GM21515 (cell line): ENCODE measurements around the gene HOXB8.

Experiments used
- ATAC-seq: cut with Tn5 transposase; IDR thresholded peaks from one replicate; pipeline ENCODE4 v1.9.1; 2021; ENCODE audit not compliant: unreplicated experiment

HOXB8 gene

DNA sequence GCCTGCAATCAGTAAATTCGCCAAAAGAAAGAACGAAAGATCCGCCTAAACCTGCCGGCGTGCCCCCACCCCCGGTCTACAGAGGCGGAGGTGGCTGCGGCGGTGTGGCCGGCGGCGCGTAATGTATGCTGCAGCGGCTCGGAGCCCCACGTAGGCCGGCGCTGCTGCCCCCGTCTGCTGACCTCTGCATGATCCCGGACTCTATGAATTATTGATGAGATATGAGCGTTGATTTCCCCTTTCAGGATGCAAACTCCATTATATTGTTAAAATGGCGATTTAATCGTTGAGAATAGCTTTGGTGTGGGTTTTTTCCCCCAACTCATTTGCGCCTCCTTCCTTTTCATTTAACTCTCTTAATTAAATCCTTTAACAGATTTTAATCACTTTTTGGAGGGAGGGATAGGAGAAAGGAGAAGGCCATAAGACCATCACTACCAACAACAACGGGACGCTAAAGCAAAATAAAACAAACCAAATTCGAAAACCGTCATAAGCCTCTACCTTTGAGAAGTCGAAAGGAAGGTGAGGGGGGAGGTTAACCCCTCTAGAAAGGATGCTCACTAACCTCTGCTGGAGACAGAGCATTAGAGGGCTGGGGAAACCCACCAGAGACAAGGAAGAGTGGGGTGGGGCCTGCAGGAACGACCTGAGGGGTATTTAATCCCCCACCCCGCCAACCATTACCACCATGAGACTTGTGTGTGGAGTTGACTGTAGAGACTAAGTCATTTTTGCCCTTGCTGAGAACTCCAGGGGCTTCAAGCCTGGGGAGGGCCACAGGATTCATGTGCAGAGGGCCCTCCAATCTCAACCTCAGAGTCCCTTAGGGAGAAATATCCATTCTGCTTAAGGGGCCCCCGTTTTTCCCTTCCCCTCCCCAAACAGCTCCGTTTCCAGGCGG is 28.5 kb downstream of the HOXB8 start:
- no peak for ATAC-seq

DNA sequence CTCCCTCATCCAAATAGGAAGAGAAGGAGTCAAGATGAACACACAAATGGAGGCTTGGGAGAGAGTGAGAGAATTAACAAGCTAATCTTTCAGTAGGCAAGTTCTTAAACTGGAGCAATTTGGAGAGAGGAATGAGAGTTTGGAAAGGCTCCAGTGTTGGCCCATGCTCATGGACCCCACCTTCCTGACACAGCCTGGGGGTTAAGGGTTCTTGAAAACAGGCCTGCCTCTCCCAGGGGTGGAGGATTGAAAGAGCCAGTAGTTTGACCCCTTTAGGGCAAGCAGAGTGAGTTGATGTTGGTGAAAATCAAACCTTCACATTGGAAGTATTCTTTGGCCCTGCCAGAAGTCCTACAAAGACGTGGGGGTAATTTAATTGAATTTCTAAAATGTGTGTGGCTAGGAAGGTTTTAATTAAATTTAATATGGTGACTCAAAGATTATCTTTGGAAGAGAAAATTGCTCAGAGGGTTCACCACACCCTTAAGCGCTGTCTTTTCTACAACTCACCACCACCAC is 30.8 kb downstream of the HOXB8 start:
- no peak for ATAC-seq

DNA sequence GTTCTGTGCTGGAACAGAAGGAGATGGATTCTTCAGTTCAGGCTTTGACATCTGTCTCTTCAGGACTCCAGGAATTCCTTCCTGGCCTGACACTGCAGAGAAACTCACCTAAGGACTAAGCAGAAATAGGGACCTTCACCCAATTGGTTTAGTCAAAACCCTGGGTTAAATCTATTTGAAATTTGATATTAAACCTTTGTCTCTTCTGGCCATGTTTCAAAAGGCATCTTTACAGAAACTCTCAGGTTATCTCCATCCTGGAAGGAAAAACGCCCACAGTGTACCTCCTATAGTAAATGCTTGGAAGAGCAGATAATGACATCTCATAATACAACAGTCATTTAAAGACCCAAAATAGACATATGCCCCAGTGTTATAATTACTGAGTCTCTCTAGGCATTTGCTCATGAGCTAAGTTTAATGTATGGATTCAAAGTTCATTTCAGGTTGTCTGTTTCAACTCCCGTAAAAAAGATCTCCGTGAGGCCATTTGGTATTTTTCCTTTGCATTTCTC is 31.3 kb downstream of the HOXB8 start:
- ATAC-seq, result no peak

DNA sequence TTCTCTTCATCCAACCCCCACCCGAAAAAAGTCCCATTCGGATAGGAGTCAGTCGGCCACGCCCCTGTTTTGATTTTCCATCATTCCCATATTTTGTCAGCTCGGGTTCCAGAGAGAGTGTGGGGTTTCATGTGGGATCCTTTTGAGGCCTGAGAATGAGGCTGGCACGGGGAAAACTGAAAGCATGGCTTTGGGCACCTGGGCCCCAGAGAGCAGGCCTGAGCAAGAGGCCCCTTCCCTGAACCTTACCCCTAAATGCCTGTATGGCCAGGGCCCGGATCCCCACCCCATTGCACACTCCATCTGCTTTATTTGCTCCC is 32.4 kb downstream of the HOXB8 start:
- no peak for ATAC-seq

DNA sequence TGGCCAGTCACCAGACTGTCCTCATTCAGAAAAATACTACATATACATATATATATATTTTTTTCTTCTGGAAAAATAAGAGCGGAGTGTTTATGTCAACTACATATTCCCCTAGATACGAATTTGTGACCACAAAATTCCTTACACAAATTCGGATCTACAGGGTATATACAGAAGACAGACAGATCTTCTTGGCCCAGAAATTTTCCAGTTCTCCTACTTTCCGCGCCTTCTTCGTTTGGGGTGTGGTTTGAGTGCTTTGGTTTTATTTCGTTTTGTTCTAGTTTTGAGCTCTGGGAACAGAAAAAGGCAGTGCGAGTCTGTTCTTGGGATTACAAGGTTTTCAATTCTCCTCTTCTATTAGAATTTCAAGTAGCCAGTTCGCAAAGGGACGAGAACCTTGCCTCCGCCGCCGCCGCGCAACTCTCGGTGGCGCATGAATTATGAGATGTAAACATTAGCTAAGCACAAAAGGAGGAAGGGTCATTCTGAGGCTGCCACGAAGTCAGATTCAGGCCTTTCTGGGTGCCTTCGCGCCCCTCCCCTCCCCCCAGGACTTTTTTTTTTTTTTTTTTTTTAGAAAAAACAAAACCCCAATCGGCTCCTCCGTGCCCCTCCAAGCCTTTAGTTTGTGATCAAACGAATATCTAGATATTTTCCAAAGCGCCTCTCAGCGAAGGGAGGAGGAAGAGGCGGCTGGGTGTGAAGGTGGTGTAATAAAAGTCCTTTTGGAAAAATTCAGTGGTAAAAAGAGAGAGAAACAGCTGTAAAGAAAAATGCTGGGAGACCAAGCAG is 35.1 kb downstream of the HOXB8 start:
- no peak for ATAC-seq

DNA sequence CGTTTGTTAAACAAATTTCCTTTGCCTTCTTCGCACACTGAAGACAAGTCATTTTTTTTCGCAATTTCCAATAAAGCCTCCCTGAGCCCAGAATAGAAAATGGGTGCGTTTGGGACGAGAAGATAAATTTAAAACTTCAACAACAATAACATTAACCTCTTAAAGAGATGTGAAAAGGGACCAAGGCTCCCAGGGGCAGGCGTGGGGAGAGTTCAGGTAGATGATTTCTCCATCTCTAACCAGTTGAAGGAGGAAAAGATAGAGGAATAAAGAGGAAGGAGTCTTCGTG is 35.7 kb downstream of the HOXB8 start:
- no peak for ATAC-seq

DNA sequence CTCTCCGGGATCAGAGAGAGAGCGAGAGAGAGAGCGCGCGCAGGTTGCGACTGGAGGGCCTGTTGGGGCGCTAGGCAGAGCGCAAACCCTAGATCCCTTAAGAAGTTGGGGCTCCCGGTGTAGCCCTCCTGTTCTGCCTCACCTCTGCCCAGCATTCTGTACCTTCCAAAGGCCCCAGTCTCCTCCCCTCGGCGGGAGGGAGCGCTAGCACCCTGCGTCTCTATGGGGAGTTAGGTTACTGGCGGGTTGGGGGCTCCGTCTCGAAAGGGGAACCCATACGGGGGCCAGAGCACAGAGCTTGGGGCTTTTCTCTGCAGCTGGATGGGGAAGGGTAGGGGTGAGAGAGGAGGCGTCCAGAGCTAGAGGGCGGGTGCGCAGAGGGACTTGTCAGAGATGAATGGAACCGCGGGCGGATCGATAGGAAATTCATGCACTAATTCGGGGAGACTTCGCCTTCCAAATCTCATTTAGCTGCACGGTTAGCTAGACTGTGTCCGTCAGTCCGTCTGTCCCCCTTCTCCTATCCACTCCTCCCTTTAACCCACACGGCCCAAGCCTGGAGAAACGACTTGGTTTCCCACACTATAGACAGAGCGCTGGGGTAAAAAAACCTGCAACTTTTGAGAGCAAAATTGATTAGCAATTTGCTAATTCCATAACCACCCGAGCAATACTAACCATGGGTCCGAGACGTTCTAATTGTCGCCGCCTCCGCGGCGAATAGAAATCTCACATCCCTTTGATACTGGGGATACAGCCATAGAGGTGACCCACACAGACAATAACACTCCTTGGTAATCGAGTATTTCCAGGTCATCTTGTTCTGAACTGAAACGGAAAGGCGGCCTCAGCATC is 36.2 kb downstream of the HOXB8 start:
- ATAC-seq, result no peak

DNA sequence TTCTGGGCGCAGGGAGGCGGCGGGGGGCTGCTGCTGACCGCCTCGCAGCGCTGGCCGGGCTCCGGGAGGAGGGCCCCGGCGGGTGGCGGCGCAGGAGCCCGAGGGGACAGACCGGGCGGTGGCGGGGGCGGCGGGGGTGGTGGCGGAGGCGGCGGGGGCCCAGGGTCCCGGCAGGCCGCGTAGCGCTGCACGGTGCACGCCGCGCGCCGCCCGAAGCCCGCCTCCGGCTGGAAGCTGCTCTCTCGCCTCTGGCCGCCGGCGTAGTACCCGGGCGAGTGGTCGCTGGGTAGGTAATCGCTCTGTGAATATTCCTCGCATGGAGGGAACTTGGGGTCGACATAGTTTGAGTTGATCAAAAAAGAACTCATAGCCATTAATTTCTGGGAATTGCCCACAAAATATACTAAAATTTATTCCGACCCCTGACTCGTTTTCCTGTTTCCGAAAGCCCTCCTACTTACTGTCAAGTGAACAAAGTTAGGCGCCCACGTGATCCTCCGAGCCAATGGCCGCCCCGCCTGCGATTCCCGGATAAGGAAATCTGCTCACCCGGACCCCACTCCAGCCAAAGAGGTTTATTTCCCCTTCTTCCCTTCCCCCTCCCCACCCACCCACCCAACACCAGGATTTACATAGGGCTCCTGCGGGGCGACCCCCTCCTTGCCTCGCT is 37.0 kb downstream of the HOXB8 start, which contains the start of gene HOXB4:
Gene HOXB4 (minus strand): TSS at position 405 of the 670 bp plus-strand sequence. CDS start 31 bp downstream, at position 374.
- ATAC-seq, result no peak

DNA sequence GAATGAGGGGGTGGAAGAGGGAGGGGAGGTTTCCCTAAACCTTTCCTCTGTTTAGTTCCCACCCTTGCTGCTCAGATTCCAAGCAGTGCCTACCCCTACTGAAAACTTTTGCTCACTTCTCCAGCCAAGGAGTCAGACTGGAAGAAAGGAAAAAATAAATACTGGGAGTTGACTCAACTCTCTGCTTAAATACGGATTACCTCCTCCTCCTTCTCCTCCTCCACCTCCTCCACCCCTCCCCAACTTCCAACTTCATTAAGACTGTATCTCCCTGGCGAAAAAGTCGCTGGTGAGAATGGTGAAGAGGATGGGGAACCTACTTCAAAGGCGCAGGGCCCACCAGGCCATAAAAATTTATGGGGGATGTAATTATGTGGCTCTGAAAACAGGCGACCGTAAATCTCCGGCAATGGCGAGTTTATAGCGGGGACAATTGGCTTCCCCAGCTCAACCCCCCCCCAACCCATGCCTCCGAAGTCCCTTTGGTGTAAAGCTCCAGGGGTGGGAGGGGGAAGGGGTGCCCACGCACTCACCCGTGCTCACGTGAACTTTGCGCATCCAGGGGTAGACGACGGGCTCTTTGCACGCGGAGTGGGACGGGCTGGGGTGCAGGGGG is 37.7 kb downstream of the HOXB8 start:
- ATAC-seq, result no peak

DNA sequence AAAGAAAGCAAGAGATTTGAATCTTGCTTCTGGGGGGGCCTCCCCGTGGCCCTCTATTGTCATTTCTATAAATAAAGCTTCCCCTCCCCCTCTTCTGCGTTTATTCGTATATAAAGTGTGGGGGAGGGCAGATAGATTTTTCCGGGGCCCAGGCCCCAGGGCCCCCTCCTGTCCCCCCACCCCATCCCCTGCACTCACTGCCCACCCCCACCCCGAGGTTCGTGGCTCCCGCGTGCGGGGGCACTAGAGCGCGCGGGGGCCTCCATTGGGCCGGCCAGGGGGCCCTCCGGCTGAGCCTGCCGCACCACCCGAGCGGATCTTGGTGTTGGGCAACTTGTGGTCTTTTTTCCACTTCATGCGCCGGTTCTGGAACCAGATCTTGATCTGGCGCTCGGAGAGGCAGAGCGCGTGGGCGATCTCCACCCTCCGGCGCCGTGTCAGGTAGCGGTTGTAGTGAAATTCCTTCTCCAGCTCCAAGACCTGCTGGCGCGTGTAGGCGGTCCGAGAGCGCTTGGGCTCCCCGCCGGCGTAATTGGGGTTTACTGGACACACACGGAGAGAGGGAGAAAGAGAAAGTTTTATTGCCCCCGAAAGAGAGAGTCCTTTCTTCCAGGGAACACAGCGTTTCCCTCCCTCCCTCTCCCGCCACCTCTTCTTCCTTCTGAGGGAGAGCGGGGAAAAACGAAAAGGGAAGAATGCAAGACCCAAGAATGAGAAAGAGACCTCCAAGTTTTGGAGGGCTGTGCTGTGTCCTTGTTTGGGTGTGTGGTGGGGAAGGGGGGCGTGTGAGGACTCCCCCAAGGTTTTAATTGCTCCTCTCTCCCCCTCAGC is 38.4 kb downstream of the HOXB8 start:
- ATAC-seq, result no peak

DNA sequence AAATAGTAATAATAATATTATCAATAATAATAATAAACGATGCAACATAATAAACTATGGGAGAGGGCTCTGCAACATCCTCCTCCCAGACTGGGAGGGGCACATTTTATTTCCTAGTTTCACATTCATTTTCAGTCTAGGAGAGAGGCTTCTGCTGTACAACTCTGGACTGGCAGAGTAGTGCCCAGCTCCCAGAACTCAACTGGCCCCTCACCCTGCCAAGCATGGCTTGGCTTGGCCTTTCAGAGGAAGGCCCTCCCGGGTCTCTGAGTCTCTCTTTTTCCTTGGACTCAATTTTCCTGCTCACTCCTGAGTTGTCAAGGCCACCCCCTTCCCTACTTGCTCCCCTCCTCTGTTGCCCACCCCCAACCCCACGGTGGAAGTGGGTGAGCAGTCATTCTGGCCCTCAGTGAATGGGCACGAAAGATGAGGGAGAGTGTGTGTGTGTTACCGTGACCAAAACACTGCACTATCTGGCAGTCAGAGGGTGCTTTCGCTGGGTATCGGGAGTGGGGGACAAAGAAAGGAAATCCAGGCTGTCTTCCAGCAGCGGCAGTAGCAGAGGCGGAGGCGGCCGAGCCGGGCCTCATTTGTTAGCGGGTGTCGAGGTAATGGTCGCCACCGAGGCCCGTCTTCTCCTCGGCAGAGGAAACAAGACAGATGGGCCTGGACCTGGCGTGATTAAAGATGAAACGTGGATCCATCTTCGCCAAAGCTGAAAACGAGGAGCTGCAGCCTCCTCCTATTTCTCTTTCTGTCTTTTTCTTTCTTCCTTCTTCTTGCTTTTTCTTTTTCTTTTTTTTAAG is 39.2 kb downstream of the HOXB8 start:
- no peak for ATAC-seq

DNA sequence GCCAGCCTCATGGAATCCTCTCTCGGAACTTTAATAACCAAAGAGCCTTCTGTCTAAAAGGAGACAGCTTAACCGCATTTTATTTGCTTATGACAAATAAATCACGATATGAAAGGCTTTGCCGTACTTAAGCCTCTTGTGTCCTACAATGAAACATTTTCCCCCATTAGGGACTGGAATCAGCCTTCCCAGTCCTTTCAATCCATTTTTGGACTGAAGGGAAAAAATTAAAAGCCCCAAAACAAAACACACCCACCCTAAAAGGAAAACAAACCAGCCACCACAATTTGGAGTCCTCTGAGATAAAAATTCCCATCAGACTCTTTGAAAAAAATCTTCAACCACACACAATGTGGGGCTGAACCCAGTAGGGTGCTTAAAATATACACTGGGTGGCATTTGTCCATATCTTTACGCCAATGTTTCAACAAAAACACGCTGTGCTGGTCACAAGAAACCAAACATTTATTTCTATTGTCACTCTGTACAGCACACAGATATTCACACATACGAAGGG is 40.0 kb downstream of the HOXB8 start:
- ATAC-seq, result no peak

DNA sequence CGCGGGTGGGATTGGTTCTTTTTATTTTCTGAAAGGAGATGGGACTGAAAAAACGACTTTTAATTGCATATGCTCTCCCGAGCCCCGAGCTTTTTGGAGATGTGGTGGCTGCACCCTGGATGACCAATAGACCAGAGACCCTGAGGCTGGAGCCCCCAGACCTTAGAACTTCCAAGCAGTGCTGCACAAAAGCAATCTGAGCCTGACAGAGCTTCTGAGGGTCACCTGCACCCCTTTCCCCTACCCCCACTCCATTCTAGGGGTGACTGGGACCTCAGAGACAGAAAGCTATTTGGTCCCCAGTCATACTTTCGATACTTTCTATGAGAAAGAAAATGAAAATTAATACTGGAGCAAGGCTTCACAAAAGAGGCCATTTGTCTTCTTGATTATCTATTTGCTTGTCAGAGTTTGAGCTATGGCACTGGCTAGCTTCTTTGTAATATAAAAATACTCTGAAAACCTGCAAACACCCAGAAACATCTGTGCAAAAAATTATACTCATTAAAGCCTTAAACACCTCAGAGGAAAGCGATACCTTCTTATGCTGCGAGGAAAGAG is 40.5 kb downstream of the HOXB8 start:
- ATAC-seq, result no peak

DNA sequence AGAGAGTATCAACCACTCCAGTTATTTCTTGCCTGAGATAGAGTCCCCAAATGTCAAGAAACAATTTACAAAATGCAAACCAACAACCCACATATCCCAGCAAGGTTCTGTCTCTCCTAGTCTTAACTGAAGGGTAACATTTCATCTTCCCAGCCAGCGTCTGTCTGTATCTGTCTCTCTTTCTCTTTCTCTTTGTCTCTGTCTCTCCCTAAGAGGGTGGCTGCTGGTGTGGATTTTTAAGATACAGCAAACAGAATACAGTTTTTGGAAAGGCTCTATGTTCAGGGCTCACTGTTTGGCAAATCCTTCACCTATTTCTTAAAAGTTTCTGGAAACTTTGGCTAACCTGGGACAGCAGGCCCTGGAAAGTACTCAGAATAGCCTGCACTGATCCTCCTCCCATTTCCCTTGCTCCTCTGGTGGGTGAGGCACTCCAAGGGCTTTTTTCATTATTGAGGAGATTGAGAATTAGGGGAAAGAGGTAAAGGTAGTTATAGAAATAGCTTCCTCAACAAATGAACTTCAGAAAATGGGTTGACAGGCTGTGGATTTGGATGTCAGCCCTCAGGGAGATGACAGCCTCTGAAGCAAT is 43.2 kb downstream of the HOXB8 start:
- no peak for ATAC-seq

DNA sequence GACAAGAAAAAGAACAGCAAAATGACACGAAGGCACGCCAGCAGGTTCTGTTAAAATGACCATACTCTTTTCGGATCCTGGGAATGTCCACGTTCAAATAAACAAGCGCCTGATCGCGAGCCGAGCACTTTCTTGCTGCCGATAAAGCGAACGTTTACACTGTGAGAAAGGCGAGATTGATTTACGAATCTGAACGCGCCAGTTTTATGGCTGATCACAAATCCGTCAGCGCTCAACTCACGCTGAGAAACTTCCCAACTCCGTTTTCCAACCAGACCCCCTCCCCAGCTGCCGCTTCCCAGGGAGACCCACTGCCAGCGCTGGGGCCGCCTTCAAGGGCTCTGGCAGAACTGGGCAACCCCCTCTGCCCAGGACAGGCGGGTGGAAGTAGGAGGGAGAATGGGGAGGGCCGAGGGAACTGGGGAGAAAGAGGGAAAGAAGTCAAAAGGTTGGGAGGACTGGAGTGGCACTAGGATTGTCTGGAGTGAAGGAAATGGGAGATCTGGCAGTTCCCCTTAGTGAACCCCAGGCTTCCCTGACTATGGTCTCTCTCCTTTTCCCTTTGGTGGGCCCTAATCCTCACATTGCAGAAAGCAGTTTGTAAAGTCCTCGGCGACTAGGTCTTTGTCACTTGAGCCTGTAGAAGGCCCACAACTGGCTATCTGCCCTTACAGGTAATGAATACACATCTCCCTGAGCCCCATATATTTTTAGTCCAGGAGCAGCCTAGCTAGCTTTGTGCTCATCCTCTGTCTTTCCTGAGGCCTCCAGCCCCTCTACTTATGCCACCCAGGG is 43.9 kb downstream of the HOXB8 start:
- no peak for ATAC-seq

DNA sequence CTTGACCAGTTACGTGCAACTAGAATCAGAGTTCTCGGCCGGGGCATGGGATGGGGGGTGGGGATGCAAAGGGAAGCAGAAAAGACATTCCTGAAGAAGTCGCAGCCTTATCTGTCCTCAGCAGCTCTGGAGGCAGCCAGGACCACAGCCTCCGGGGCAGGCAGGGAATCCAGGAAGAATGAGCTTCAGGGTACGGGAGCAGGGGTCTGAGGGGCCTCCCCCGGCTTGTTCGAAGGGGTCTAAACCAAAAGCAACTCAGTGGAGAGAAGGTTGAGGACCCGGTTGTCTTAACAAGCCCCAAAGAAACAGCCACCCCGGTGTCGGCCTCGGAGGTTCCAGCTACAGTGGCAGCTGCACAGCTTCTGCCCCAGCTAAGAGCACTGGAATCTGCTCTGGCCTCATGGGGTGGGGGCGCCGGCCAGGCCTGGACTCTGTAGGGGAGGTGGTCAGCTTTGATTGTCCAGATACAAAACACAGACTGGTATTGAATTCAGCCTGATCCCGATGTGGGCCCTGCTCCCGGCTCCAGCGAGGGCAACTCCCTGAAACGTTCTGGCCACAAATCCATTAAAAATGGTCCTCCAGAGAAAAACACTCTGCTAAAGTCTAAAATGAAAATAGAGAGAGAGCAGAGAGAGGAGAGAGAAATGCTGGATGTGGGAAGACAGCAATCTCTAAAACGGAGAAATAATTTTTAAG is 44.6 kb downstream of the HOXB8 start:
- ATAC-seq, result no peak
